Measurements from ENCODE around the gene ACY1. TPM values are rescaled to one million over a fixed set of nuclear protein-coding genes. Genes with fewer than 3 reads are reported as not detected.
"Not testable (repeated sequence)": the region's sequence is repeated elsewhere in the genome, so short reads cannot be mapped to it uniquely, and the experiment has no call there.

The ACY1 gene
- total RNA-seq, 1 experiment from 2014 or later = 62.6 TPM

GRCh38 chr3:51988286-51989146 lies 5.2 kb downstream of the ACY1 start:
- Histone ChIP-seq H3K14ac (ENCODE audit: insufficient read depth, low read length) (no peak overlapping the region), H3K9ac (ENCODE audit: extremely low read depth, insufficient read length, low read length) (no peak overlapping the region), H3K4ac (ENCODE audit: low read depth, low read length) (no peak overlapping the region), H3K4me2 (ENCODE audit: insufficient read depth, insufficient read length, low read length) (no peak overlapping the region), H2BK15ac (ENCODE audit: low read depth, low read length) (no peak overlapping the region; the same call in 1 of the 2 replicates), H2BK20ac (ENCODE audit: low read depth, low read length, poor library complexity, severe bottlenecking) (no peak overlapping the region), H3T11ph (ENCODE audit: low read length) (no peak overlapping the region), H4K8ac (replicated peaks; ENCODE audit: insufficient read length, low read depth, low read length) (no peak overlapping the region), H3K79me1 (ENCODE audit: insufficient read depth, low read depth, low read length, poor library complexity, severe bottlenecking) (no peaks in the 10 kb centered on the region), H4K5ac (ENCODE audit: insufficient read length, low read depth, low read length) (no peak overlapping the region), H3K18ac (ENCODE audit: insufficient read length, low read depth, low read length) (no peak overlapping the region), H3K56ac (ENCODE audit: insufficient read length, low read depth, low read length) (no peak overlapping the region), H3K4me1 (ENCODE audit: insufficient read depth, low read length) (peaks cover 3% of the 10 kb centered on the region; the same call in 1 of the 2 replicates), H3K23ac (ENCODE audit: insufficient read length, low read depth, low read length) (no peak overlapping the region), H3K27ac (ENCODE audit: insufficient read length, low read depth, low read length) (no peak overlapping the region), H3K23me2 (ENCODE audit: insufficient read length, low read depth, low read length, poor library complexity, severe bottlenecking) (no peaks in the 10 kb centered on the region), H2AK5ac (ENCODE audit: insufficient read length, low read length) (no peak overlapping the region), H4K20me1 (ENCODE audit: control insufficient read depth, insufficient read depth, insufficient read length) (peaks cover 3% of the 10 kb centered on the region), H4K91ac (ENCODE audit: insufficient read length, low read depth, low read length) (no peak overlapping the region), H2AFZ (ENCODE audit: low read length) (no peak overlapping the region), H2BK5ac (ENCODE audit: insufficient read length, low read length) (no peak overlapping the region), H3K9me3 (ENCODE audit: control insufficient read depth, low read depth, low read length) (no peaks in the 10 kb centered on the region), H3K27me3 (ENCODE audit: insufficient read depth, low read length) (no peaks in the 10 kb centered on the region), H2BK12ac (ENCODE audit: insufficient read length, low read depth, low read length) (no peak overlapping the region), H3K79me2 (ENCODE audit: insufficient read depth, low read length) (no peaks in the 10 kb centered on the region), H2BK120ac (ENCODE audit: low read depth, low read length, poor library complexity, severe bottlenecking) (no peak overlapping the region)
- no peaks in the 10 kb centered on the region for H3K9me3 Mint-ChIP-seq
- peaks cover 17 to 28% of the 10 kb centered on the region in 2 experiments for H3K4me1 Mint-ChIP-seq
- no CpG with 5 or more reads among the region's 15 CpGs for WGBS (ENCODE audit: extremely low coverage, insufficient read length, low lambda C conversion rate)
- TF ChIP-seq CTCF (conservative IDR thresholded peaks at IDR 0.05) = no peak
- peak overlapping the region; percentile 44 to 86 (median 50); a peak in 4 of 7 replicates for H3K27ac Mint-ChIP-seq
- peaks cover 1% of the 10 kb centered on the region; the same call in 1 of the 2 replicates for H3K27me3 Mint-ChIP-seq (ENCODE audit: low read depth)
- H3K4me3 Mint-ChIP-seq = no peak overlapping the region; a peak in 1 of 5 replicates
- H3K36me3 Mint-ChIP-seq (ENCODE audit: insufficient read depth in 1 of 3, low read depth in 3 of 3) = peaks cover 19 to 26% (median 23%) of the 10 kb centered on the region in 3 experiments
- no peak for DNase-seq

GRCh38 chr3:51990501-51990971 lies 7.2 kb downstream of the ACY1 start:
- not testable (repeated sequence) for H3K9me3 Mint-ChIP-seq; H4K20me1 ChIP-seq (ENCODE audit: control insufficient read depth, insufficient read depth, insufficient read length)

More at GRCh38 chr3:51990501-51990971, 7.2 kb downstream of the ACY1 start:
- not testable (repeated sequence) for H4K8ac ChIP-seq (replicated peaks; ENCODE audit: insufficient read length, low read depth, low read length); H3K27me3 Mint-ChIP-seq (ENCODE audit: low read depth); H4K91ac ChIP-seq (ENCODE audit: insufficient read length, low read depth, low read length); DNase-seq; H2BK12ac ChIP-seq (ENCODE audit: insufficient read length, low read depth, low read length); H3K18ac ChIP-seq (ENCODE audit: insufficient read length, low read depth, low read length); H3K79me1 ChIP-seq (ENCODE audit: insufficient read depth, low read depth, low read length, poor library complexity, severe bottlenecking); H2BK5ac ChIP-seq (ENCODE audit: insufficient read length, low read length); H2AK5ac ChIP-seq (ENCODE audit: insufficient read length, low read length); H2AFZ ChIP-seq (ENCODE audit: low read length); H2BK20ac ChIP-seq (ENCODE audit: low read depth, low read length, poor library complexity, severe bottlenecking); H3K4me1 ChIP-seq (ENCODE audit: insufficient read depth, low read length); H3K4ac ChIP-seq (ENCODE audit: low read depth, low read length); H3K4me2 ChIP-seq (ENCODE audit: insufficient read depth, insufficient read length, low read length); H2BK15ac ChIP-seq (ENCODE audit: low read depth, low read length); H3K14ac ChIP-seq (ENCODE audit: insufficient read depth, low read length); H3K23ac ChIP-seq (ENCODE audit: insufficient read length, low read depth, low read length); H3K9ac ChIP-seq (ENCODE audit: extremely low read depth, insufficient read length, low read length); H3K4me3 Mint-ChIP-seq; H3K9me3 ChIP-seq (ENCODE audit: control insufficient read depth, low read depth, low read length); H4K5ac ChIP-seq (ENCODE audit: insufficient read length, low read depth, low read length); H3K56ac ChIP-seq (ENCODE audit: insufficient read length, low read depth, low read length); H3K27me3 ChIP-seq (ENCODE audit: insufficient read depth, low read length); H2BK120ac ChIP-seq (ENCODE audit: low read depth, low read length, poor library complexity, severe bottlenecking); H3K27ac ChIP-seq (ENCODE audit: insufficient read length, low read depth, low read length); H3T11ph ChIP-seq (ENCODE audit: low read length)
- WGBS (ENCODE audit: extremely low coverage, insufficient read length, low lambda C conversion rate) = no CpG with 5 or more reads among the region's 38 CpGs
- peak overlapping the region in 1 of 3 experiments; percentile 79; a peak in 2 of 7 replicates for H3K27ac Mint-ChIP-seq
- H3K36me3 Mint-ChIP-seq (ENCODE audit: insufficient read depth in 1 of 3, low read depth in 3 of 3) = peaks cover 39 to 47% (median 43%) of the 10 kb centered on the region in 3 experiments
- peaks cover 11% of the 10 kb centered on the region for H3K23me2 ChIP-seq (ENCODE audit: insufficient read length, low read depth, low read length, poor library complexity, severe bottlenecking)
- H3K79me2 ChIP-seq (ENCODE audit: insufficient read depth, low read length) = peaks cover 10% of the 10 kb centered on the region; the same call in 1 of the 2 replicates
- peaks cover 22 to 33% of the 10 kb centered on the region in 2 experiments for H3K4me1 Mint-ChIP-seq

Measured in H9 (cell line).